GM10266 (cell line): Measurements from ENCODE around the gene ATP10B.
A peak's percentile ranks its signal among the peaks of the same experiment; 100 is the strongest.

ENCODE experiments used
- DNase-seq: peaks from one replicate; pipeline ENCODE4 v3.0.0; 2012; ENCODE audit errors: extremely low spot score
- CTCF ChIP-seq: IDR thresholded peaks from 2 replicates; pipeline ENCODE4 v1.5.1; 2012; ENCODE audit warnings: mild to moderate bottlenecking, low read depth; ENCODE audit not compliant: control insufficient read depth, insufficient read depth; ENCODE audit errors: missing control alignments

The ATP10B gene

GRCh38 chr5:160701403-160701802, 150.6 kb downstream of the ATP10B start:
- no peak for DNase-seq
- TF ChIP-seq CTCF = no peak

GRCh38 chr5:160699301-160699700, 152.7 kb downstream of the ATP10B start:
- no peak for TF ChIP-seq CTCF

GRCh38 chr5:160697281-160697680, 154.7 kb downstream of the ATP10B start:
- no peak for DNase-seq
- TF ChIP-seq CTCF = no peak

More at GRCh38 chr5:160699301-160699700, 152.7 kb downstream of the ATP10B start:
- no peak for DNase-seq

GRCh38 chr5:160694896-160695295, 157.1 kb downstream of the ATP10B start:
- DNase-seq = no peak
- TF ChIP-seq CTCF = no peak

GRCh38 chr5:160693831-160694465, 158.1 kb downstream of the ATP10B start:
- DNase-seq = no peak
- TF ChIP-seq CTCF = no peak

- DNase-seq = no peak
- no peak for TF ChIP-seq CTCF
Observed at GRCh38 chr5:160692271-160692670, 159.7 kb downstream of the ATP10B start.

GRCh38 chr5:160685695-160686094, 166.3 kb downstream of the ATP10B start:
- peak; percentile 15 for DNase-seq
- no peak for TF ChIP-seq CTCF
